GM23338 (cell line): ENCODE measurements around the gene GALNT15.

Experiments used
- EZH2 ChIP-seq: fragments of 200-600 bp; sonication (generic); IDR thresholded peaks from one replicate; pipeline ENCODE4 v1.8.0; 2017; ENCODE audit warnings: antibody characterized with exemption, mild to moderate bottlenecking, low read depth; ENCODE audit not compliant: unreplicated experiment
- EZH2phosphoT487 ChIP-seq: fragments of 200-600 bp; sonication (generic); IDR thresholded peaks from one replicate; pipeline ENCODE4 v1.8.1; 2018; ENCODE audit warnings: antibody characterized with exemption; ENCODE audit not compliant: unreplicated experiment
- JUNB ChIP-seq: IDR thresholded peaks from one replicate; pipeline ENCODE4 v1.6.1; 2016; ENCODE audit warnings: antibody characterized with exemption; ENCODE audit not compliant: unreplicated experiment
- POLR2AphosphoS5 ChIP-seq: IDR thresholded peaks from 2 replicates; pipeline ENCODE4 v1.6.1; 2016; ENCODE audit warnings: antibody characterized with exemption, low read depth
- TF ChIP-seq, protein P1 (sequence below), 2 experiments: fragments of 200-600 bp in 1 of 2; sonication (generic) in 1 of 2; conservative IDR thresholded peaks; 2 replicates each; pipeline versions ENCODE4 v1.5.1 to v1.6.1; 2016 to 2017; ENCODE audit warnings: antibody characterized with exemption in 2 of 2, low read depth in 2 of 2, mild to moderate bottlenecking in 2 of 2, moderate library complexity in 1 of 2
- TF ChIP-seq, protein P2 (sequence below): IDR thresholded peaks from one replicate; pipeline ENCODE4 v1.6.1; 2018; ENCODE audit warnings: antibody characterized with exemption; ENCODE audit not compliant: unreplicated experiment

DNA sequence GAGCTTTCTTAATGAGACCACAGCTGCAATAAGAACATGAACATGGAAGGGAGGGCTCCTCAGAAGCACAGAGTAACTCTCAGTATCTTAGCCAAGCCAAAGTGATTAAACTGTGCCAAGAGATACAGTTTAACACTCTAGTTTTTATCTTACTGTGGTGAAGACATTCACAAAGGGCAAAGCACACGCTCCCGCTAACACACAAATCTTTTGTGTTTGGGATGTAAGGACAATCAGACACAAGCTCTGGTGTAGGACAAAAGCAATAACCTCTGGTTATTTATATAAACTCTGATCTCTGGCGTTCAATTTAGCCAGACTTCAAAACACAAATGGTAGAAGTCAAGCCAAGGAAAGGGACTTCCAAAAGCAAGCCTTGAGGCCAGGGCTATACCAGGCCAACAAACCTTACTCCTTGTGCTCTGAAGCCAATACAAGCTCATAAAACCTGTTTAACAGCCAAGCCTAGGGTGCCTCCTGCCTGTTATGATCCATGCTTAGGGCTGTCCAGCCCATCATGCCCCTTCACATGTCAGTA is 62.4 kb downstream of the GALNT15 start:
- TF ChIP-seq, protein P1, sequence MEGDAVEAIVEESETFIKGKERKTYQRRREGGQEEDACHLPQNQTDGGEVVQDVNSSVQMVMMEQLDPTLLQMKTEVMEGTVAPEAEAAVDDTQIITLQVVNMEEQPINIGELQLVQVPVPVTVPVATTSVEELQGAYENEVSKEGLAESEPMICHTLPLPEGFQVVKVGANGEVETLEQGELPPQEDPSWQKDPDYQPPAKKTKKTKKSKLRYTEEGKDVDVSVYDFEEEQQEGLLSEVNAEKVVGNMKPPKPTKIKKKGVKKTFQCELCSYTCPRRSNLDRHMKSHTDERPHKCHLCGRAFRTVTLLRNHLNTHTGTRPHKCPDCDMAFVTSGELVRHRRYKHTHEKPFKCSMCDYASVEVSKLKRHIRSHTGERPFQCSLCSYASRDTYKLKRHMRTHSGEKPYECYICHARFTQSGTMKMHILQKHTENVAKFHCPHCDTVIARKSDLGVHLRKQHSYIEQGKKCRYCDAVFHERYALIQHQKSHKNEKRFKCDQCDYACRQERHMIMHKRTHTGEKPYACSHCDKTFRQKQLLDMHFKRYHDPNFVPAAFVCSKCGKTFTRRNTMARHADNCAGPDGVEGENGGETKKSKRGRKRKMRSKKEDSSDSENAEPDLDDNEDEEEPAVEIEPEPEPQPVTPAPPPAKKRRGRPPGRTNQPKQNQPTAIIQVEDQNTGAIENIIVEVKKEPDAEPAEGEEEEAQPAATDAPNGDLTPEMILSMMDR (conservative IDR thresholded peaks at IDR 0.05; ENCODE audit: low read depth in 2 of 2): no peak
- TF ChIP-seq EZH2 (no peak), POLR2AphosphoS5 (no peak), JUNB (no peak), EZH2phosphoT487 (no peak)
- TF ChIP-seq, protein P2, sequence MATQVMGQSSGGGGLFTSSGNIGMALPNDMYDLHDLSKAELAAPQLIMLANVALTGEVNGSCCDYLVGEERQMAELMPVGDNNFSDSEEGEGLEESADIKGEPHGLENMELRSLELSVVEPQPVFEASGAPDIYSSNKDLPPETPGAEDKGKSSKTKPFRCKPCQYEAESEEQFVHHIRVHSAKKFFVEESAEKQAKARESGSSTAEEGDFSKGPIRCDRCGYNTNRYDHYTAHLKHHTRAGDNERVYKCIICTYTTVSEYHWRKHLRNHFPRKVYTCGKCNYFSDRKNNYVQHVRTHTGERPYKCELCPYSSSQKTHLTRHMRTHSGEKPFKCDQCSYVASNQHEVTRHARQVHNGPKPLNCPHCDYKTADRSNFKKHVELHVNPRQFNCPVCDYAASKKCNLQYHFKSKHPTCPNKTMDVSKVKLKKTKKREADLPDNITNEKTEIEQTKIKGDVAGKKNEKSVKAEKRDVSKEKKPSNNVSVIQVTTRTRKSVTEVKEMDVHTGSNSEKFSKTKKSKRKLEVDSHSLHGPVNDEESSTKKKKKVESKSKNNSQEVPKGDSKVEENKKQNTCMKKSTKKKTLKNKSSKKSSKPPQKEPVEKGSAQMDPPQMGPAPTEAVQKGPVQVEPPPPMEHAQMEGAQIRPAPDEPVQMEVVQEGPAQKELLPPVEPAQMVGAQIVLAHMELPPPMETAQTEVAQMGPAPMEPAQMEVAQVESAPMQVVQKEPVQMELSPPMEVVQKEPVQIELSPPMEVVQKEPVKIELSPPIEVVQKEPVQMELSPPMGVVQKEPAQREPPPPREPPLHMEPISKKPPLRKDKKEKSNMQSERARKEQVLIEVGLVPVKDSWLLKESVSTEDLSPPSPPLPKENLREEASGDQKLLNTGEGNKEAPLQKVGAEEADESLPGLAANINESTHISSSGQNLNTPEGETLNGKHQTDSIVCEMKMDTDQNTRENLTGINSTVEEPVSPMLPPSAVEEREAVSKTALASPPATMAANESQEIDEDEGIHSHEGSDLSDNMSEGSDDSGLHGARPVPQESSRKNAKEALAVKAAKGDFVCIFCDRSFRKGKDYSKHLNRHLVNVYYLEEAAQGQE: no peak
